Fibroblast of skin of right biceps (primary cell): ENCODE data around the gene ISLR.
A peak's percentile ranks its signal among the peaks of the same experiment; 100 is the strongest.

ENCODE experiments used
- DNase-seq: peaks from one replicate; pipeline ENCODE4 v3.0.0-alpha.2; 2013

ISLR gene, protein sequence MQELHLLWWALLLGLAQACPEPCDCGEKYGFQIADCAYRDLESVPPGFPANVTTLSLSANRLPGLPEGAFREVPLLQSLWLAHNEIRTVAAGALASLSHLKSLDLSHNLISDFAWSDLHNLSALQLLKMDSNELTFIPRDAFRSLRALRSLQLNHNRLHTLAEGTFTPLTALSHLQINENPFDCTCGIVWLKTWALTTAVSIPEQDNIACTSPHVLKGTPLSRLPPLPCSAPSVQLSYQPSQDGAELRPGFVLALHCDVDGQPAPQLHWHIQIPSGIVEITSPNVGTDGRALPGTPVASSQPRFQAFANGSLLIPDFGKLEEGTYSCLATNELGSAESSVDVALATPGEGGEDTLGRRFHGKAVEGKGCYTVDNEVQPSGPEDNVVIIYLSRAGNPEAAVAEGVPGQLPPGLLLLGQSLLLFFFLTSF

DNA sequence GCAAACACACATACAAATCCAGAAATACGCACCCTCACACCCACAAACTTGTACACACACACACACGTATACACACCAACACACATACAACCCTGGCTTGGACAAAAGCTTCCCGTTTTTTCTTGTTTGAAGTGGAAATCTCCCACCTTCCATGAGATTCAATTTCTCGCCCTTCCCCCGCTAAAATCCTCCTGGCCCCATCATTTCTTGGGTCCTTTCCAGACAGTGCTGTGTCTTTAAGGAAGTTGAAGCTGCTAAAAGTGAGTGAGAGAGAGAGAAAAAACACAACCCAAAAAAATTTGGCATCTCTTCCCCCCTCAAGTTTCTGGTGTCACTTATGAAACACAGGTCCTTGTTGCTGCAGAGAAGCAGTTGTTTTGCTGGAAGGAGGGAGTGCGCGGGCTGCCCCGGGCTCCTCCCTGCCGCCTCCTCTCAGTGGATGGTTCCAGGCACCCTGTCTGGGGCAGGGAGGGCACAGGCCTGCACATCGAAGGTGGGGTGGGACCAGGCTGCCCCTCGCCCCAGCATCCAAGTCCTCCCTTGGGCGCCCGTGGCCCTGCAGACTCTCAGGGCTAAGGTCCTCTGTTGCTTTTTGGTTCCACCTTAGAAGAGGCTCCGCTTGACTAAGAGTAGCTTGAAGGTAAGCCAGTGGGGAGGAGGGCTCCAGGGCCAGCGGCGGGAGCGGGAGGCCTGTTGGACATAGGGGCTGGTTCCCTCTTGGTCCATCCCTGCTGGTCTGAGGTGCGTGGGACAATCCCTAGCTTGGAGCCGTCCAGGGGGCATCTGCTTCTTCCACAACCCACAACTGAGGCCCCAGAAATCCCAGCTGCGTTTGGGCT lies at the start of gene ISLR:
Gene ISLR, plus strand, starts transcription at position 331 of the 839 bp plus-strand sequence. CDS start 1,149 bp downstream, outside the sequence.
- peak; percentile 85 for DNase-seq

DNA sequence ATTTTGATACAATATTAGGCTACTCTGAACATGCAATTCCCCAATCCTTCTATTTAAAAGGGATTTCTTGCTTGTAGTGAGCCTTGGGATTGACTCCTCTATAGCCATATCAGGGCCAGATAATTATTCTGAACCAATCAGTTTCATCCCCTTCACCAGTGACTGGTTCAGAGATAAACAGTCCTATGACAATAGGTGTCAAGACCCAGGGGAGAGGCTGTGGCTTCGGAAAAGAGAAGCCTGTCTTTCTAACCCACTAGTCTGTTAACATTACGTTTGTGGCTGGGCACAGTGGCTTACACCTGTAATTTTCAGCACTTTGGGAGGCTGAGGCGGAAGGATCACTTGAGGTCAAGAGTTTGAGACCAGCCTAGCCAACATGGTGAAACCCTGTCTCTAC lies 49.3 kb upstream of the ISLR start:
- DNase-seq, result no peak

DNA sequence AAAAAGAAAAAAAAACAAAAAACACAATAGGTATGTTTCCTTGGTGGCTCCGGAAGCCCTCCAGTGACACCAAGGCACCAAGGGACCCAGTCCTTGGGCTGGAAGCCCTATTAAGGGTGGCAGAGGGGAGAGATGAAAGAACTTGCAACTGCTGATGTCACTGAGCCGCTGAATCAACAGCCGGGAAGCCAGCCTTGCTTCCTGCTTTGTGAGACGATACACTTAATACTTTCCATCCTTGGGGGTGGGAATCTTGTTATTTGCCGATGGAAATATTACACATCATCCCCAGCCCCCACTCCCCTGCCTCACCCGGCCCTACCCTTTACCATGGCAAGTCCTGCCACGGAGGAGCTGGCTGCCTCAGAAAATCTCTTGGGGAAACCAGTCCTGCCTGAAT lies 48.8 kb upstream of the ISLR start:
- peak; percentile 71 for DNase-seq

DNA sequence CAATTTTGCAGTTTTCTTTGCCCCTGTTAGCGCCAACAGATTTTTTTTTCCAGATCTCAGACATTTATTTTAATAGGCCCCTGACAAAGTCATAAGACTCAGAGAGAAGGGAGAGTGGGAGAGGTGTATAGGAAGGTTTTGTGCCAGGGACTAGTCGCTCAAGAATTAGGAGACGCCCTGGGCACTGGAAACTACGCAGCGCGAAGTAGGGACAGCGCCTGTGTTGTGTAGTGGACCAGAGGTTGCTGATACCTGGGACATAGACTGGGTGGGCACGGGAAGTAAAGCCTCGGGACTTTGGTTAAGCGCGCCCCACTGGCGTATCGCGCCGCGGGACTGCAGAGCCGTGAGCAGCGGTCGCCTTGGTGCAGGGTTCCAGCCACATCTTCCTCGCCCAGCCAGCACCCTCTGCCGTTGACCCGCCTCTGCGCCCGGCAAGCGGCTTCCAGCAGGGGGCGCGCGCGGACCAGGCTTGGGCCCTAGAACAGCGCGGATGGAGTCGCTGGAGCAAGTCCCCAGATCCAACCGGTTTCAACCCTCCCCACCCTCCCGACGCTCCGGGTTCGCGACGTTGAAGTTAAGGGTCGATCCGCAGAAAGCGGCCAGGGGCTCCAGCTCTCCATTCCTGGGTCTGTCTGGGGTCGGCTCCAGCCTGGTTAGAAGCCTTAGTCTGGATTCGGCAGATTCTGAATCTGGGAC lies 46.1 kb upstream of the ISLR start:
- DNase-seq, result peak; percentile 86

DNA sequence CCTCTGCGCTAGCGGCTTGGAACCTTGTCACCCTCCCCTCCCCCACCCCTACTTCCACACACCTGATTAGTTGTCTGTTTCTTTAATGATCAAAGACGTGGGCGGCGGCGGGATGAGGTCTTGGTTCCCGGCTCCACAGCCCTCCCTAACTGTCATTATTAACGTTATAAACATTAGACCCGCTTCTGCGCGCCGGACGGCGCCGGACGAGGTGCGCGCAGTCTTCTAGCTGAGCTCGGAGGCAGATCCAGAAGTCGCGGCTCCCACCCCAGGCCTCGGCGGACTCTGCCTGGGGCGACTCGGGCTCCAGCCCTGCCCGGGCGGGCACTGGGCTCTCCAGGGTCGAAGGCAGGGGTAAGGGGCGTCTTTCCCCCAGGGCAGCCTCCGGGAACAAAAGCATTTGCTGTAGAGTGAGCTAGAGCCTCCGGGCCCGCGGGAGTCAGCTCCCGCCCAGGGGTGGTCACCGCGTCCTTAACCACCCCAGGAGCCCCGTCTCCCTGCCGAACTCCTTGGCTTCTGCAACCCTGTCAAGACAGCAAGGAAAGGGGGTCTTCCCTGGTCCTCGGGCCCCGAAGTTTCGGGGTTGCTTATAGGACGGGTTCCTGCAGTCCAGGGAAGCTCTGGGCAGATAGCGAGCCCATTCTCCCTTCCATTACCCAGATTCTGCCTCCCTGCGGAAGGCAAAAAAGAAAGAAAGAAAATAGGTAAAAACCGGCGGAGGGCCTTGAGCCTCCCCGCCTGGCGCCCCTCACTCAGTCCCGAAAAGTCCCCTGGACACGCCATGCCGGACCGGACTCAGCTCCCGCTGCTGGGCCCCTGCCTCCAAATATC lies 45.3 kb upstream of the ISLR start:
- no peak for DNase-seq

DNA sequence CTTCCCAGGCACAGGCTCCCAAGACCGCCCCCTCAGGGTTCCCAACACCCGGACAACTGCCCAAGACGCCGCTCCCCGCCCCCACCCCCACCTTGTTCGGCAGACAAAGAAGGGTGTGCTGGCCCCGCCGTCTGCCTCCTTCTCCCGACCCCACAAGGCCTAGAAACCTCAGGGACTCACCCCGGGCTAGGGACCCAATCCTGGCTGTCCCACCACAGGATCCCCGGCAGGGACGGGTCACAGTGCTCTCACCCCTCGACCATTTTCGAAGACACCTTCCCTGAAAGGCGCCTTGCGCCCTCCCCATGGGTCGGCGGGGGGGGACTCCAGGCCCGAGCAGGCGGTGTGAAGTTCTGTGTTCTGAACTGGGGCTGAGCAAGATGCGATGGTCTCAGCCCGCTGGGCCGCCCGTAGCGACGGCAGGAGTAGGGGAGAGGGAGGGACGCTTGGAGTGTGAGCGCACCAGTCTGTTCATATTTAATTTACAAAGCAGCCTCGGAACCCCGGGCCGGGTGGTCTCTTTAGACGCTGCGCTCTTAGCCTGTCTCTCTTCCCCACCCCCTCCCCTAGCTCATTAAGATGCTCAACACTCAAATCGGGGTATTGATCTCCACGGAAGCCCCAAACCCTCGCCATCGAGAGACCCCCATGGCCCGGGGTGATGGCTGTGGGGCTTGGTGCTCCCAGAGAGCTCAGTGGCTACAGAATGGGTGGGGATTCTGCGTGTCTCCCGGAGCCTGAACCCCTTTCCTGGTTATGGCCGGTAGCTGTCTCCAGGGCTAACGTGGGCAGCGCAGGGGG lies 44.5 kb upstream of the ISLR start:
- DNase-seq, result no peak

DNA sequence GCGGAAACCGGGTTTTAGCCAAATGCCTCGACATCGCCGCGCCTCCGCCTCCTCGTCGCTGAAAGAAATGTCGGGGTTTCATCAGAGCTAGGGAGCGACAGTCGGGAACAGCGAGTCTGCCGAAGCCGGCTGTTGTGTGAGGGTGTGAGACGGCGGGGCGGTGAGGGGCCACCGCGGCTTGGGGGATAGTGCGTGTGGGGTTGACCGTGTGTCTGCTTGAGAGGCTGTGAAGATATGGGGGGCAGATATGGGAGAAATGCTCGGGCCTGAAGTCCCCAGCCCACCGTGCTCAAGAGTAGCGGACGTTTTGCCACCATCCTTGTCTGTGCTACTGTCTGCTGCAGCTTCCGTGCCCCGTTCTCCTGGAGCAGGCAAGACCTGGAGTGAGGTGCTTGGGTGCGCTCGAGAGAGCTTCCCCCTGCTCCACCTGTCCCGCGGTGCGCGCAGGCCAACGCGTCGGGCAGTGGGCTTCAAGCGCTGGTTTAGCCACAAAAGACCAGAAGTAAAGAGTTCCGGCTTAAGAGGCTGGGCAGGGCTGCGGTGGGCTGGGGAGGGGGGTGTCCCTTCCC lies 43.8 kb upstream of the ISLR start:
- DNase-seq, result no peak

DNA sequence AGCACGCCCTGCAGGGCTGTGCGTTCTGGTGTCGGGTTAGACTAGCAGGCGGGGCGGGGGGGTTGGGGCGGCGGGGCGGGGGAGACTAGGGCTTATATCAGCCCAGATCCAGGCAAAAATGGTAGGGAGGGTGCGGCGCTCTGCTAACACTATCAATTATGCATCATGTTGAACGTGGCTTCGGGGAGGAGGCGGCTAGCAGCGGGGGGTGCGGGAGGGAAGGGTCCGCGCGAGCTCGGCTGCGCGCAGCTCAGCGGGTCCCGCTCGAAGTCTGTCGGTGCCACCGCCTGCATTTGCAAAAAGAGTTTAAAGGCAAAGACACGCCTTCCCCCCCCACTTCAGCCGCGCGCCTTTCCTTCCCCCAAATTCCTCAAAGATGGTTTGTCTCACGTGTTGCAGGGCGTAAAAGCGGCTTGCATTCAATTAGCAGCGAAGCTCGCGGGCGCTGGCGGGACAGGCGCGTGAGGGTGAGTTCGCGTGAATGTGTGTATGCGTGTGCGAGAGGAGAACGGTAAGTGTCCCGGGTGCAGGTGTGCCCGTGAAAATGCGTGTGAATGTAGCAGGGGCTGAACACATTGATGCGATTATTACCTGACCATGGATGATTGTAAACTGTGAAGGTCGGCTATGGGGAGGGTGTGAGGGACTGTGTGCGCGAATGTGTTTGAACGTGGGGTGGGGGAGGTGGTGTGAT lies 43.2 kb upstream of the ISLR start, which contains the start of gene ISLR2:
Gene ISLR2, plus strand, starts transcription at position 432 of the 694 bp plus-strand sequence. CDS start 2,169 bp downstream, outside the sequence.
- DNase-seq, result peak; percentile 34

DNA sequence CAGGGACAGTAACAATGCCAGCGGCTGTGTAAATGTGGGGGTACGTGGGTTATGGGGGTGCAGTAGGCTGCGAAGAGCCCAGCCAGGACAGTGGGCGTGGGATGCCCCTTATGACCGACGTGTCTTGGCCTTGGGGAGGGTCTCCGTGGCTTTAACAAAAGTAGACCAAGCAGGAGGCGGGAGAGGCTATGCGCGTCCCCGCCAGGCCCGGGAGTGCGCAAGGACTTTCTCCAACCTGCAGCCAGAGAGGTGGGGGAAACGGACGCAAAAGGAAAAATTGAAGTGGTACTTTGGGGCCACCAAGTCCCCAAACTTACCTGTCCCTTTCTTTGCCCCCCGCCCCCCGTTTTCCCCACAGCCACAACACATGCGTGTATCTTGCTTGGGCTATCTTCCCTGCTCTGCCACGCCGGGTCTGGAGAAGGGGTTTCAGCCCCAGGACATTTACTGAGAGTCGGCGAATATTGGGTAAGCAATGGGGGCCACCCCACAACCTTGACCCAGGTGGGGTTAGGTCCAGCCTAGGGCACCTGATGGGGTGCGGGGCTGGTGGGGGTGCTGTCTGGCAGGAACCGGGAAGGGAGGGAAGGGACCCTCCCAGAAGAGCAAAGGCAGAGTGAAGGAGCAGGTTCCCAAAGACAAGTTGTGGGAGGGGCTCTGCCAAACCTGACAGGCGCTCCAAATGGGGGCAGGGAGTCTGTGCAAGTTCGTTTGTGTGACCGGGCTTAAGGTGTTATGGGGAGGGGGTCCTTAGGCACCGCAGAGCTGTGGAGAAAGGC lies 42.5 kb upstream of the ISLR start:
- no peak for DNase-seq

DNA sequence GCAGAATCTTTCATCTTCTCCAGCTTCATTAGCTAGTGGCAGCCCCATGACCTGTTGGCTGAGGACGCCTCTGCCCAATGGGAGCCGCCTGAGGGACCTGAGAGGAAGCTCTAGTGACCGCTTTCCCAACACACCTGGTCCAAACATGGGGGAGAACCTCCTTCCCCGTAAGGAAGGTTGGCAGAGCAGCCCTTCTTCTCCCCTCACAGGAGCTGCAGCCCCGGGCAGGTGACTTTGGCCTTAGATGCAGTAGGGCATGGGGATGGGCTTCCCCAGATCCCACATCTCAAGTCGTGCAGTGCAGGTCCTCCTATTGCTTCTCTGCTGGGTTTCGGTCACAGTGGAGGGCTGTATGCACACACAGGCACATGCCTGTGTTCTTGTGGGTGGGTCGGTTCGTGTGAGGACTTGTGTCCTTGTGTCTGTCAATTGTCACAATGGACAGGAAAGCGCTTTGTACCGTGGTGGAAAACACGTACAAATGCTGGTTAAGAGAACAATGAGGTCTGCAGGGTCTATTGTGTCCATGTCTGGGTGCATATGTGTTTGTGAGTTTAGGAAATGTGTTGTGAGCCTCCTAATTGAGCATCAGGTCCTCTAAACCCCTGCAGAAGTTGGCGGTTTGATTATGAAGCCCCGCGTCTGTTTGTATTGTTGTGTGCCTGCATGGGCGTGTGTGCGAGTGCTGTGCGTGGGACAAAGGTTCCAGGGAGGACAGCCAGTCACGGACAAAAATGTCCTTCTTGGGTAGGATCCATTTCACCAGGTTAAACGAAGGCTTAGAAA lies 41.7 kb upstream of the ISLR start:
- no peak for DNase-seq

DNA sequence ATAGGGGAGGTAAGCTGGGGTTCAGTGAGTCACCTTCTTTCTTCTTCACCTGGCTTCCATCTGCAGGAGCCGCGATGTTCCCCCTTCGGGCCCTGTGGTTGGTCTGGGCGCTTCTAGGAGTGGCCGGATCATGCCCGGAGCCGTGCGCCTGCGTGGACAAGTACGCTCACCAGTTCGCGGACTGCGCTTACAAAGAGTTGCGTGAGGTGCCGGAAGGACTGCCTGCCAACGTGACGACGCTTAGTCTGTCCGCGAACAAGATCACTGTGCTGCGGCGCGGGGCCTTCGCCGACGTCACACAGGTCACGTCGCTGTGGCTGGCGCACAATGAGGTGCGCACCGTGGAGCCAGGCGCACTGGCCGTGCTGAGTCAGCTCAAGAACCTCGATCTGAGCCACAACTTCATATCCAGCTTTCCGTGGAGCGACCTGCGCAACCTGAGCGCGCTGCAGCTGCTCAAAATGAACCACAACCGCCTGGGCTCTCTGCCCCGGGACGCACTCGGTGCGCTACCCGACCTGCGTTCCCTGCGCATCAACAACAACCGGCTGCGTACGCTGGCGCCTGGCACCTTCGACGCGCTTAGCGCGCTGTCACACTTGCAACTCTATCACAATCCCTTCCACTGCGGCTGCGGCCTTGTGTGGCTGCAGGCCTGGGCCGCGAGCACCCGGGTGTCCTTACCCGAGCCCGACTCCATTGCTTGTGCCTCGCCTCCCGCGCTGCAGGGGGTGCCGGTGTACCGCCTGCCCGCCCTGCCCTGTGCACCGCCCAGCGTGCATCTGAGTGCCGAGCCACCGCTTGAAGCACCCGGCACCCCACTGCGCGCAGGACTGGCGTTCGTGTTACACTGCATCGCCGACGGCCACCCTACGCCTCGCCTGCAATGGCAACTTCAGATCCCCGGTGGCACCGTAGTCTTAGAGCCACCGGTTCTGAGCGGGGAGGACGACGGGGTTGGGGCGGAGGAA lies 40.5 kb upstream of the ISLR start:
- peak; percentile 24 for DNase-seq

DNA sequence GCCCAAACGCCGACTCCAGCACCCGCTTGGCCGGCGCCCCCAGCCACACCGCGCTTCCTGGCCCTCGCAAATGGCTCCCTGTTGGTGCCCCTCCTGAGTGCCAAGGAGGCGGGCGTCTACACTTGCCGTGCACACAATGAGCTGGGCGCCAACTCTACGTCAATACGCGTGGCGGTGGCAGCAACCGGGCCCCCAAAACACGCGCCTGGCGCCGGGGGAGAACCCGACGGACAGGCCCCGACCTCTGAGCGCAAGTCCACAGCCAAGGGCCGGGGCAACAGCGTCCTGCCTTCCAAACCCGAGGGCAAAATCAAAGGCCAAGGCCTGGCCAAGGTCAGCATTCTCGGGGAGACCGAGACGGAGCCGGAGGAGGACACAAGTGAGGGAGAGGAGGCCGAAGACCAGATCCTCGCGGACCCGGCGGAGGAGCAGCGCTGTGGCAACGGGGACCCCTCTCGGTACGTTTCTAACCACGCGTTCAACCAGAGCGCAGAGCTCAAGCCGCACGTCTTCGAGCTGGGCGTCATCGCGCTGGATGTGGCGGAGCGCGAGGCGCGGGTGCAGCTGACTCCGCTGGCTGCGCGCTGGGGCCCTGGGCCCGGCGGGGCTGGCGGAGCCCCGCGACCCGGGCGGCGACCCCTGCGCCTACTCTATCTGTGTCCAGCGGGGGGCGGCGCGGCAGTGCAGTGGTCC lies 39.7 kb upstream of the ISLR start:
- no peak for DNase-seq

DNA sequence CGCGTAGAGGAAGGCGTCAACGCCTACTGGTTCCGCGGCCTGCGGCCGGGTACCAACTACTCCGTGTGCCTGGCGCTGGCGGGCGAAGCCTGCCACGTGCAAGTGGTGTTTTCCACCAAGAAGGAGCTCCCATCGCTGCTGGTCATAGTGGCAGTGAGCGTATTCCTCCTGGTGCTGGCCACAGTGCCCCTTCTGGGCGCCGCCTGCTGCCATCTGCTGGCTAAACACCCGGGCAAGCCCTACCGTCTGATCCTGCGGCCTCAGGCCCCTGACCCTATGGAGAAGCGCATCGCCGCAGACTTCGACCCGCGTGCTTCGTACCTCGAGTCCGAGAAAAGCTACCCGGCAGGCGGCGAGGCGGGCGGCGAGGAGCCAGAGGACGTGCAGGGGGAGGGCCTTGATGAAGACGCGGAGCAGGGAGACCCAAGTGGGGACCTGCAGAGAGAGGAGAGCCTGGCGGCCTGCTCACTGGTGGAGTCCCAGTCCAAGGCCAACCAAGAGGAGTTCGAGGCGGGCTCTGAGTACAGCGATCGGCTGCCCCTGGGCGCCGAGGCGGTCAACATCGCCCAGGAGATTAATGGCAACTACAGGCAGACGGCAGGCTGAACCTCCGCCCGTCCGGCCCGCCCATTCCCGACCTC lies 39.0 kb upstream of the ISLR start:
- DNase-seq, result no peak

DNA sequence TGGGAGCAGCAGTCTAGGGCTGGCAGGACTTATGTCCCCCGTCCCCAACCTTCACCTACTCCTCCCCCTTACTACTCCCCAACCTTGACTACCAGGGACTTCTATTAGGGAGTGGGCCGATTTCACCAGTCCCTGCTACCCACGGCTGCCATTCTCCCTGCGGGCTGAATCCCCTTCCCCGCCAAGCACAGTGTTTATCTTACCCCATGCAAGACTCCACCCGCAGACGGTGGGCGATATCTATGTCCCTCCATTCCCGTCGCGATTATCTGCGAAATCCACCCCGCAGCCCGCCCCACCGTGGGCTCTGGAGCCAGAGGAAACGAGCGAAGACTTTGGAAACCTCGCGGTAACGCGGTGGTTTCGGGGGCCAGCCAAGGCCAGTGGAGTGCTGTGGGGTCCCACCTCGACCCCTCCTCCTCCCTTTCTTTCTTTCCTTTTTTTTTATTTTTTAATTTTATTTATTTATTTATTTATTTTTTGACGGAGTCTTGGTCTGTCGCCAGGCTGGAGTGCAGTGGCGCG lies 38.4 kb upstream of the ISLR start:
- DNase-seq, result no peak

DNA sequence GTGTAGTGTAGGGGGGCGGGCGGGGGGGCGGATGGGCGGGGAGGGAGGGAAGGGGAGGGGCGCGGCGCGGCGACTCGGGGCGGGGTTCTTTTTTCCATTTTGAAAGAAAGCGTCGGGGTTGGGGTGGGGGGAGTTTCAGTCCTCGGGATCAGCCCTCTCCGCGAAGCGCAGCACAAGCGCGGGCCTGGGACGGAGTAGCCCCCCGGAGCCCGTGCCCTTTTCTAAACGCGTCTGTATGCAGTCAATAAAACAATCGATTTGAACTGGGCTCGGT lies 37.0 kb upstream of the ISLR start:
- DNase-seq, result no peak

DNA sequence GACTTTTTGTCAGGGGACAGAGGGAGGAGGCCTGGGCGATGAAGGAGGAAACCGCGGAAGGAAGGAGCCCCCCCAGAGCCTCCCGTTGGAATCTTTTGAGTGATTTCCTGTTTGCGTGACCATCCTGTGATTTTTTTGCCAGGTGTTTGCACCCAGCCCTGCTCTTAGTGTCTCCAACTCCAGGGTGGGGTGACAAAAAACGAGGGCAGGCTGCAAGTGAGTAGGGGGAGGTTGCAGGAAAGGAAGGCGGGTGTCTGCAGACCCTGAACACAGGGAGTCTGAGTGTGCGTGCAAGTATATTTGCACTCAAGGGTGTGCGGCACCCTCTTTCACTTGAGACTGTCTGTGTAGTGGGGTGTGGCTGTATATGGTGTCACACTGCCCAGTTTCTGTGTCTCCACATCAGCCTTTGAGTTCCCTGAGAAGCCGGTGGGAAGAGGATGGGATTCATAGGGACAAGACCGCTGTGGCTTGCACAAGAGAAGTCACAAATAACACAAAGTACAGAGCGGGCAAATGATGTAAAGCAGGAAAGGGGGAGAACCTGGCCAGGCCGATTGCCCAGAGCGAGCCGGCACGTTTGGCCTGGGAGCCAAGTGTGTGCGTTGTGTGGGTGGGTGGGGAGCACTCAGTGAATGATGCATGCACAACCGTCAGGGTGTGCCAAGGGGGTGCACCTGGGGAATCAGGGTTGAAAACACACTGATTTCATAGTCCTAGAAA lies 36.5 kb upstream of the ISLR start:
- no peak for DNase-seq
